ENCODE results near the gene COX5A.

DNA sequence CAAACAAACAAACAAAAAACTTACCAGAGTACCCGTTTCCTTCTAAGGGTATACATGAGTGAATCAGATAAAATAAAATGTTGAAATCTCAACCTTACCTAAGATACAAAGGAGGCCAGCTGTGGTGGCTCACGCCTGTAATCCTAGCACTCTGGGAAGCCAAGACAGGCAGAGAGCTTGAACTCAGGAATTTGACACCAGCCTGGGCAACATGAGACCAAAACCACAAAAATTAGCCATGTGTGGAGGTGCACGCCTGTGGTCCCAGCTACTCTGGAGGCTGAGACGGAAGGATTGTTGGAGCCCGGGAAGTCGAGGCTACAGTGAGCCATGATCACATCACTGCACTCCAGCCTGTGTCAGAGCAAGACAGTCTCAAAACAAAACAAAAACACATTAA, 20.2 kb downstream of the COX5A start:
- TF ChIP-seq, protein P1, sequence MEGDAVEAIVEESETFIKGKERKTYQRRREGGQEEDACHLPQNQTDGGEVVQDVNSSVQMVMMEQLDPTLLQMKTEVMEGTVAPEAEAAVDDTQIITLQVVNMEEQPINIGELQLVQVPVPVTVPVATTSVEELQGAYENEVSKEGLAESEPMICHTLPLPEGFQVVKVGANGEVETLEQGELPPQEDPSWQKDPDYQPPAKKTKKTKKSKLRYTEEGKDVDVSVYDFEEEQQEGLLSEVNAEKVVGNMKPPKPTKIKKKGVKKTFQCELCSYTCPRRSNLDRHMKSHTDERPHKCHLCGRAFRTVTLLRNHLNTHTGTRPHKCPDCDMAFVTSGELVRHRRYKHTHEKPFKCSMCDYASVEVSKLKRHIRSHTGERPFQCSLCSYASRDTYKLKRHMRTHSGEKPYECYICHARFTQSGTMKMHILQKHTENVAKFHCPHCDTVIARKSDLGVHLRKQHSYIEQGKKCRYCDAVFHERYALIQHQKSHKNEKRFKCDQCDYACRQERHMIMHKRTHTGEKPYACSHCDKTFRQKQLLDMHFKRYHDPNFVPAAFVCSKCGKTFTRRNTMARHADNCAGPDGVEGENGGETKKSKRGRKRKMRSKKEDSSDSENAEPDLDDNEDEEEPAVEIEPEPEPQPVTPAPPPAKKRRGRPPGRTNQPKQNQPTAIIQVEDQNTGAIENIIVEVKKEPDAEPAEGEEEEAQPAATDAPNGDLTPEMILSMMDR (IDR thresholded peaks at IDR 0.05): no peak
- TF ChIP-seq POLR2A (IDR thresholded peaks at IDR 0.05) (no peak), EP300 (IDR thresholded peaks at IDR 0.05) (no peak)
